ENCODE results near the gene AMIGO3.

DNA sequence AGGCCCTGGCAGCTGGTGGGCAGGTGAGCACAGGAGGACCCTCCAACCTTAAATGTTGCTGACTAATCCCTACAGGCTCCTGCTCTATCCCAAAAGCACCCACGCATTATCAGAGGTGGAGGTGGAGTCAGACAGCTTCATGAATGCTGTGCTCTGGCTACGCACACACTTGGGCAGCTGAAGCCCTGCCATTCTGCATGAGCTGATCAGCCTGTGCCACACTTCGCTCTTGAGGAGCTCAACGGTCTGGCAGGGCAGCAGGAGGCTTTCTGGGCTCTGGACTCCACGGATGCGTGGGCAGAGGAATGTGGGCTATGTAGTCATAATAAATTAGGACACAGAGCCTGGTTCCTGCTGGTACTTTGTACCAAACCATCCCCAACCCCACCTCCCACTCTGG lies 36.3 kb downstream of the AMIGO3 start:
- TF ChIP-seq ZFP3 (tag by site-specific recombination; IDR thresholded peaks at IDR 0.05; ENCODE audit: low read depth) (no peak), TRIM28 (IDR thresholded peaks at IDR 0.05; ENCODE audit: borderline replicate concordance, low read length) (no peak), ZNF571 (tag by site-specific recombination; IDR thresholded peaks at IDR 0.05) (no peak), ZNF391 (tag by site-specific recombination; IDR thresholded peaks at IDR 0.05; ENCODE audit: borderline replicate concordance, low read depth) (no peak), ZNF350 (tag by site-specific recombination; IDR thresholded peaks at IDR 0.05) (no peak), ZNF426 (tag by site-specific recombination; IDR thresholded peaks at IDR 0.05) (no peak), ZNF274 (IDR thresholded peaks at IDR 0.05; ENCODE audit: low read length) (no peak), ZNF274 (tag by site-specific recombination; IDR thresholded peaks at IDR 0.05; ENCODE audit: borderline replicate concordance) (no peak), REPIN1 (tag by site-specific recombination; IDR thresholded peaks at IDR 0.05; ENCODE audit: low read depth) (no peak), ZNF529 (tag by site-specific recombination; IDR thresholded peaks at IDR 0.05; ENCODE audit: insufficient replicate concordance) (no peak), ZNF335 (tag by site-specific recombination; conservative IDR thresholded peaks at IDR 0.05) (no peak)
- TF ChIP-seq, protein P1, sequence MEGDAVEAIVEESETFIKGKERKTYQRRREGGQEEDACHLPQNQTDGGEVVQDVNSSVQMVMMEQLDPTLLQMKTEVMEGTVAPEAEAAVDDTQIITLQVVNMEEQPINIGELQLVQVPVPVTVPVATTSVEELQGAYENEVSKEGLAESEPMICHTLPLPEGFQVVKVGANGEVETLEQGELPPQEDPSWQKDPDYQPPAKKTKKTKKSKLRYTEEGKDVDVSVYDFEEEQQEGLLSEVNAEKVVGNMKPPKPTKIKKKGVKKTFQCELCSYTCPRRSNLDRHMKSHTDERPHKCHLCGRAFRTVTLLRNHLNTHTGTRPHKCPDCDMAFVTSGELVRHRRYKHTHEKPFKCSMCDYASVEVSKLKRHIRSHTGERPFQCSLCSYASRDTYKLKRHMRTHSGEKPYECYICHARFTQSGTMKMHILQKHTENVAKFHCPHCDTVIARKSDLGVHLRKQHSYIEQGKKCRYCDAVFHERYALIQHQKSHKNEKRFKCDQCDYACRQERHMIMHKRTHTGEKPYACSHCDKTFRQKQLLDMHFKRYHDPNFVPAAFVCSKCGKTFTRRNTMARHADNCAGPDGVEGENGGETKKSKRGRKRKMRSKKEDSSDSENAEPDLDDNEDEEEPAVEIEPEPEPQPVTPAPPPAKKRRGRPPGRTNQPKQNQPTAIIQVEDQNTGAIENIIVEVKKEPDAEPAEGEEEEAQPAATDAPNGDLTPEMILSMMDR (tag by site-specific recombination; IDR thresholded peaks at IDR 0.05) = no peak
- TF ChIP-seq, protein P2, sequence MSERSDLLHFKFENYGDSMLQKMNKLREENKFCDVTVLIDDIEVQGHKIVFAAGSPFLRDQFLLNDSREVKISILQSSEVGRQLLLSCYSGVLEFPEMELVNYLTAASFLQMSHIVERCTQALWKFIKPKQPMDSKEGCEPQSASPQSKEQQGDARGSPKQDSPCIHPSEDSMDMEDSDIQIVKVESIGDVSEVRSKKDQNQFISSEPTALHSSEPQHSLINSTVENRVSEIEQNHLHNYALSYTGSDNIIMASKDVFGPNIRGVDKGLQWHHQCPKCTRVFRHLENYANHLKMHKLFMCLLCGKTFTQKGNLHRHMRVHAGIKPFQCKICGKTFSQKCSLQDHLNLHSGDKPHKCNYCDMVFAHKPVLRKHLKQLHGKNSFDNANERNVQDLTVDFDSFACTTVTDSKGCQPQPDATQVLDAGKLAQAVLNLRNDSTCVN (tag by site-specific recombination; optimal IDR thresholded peaks at IDR 0.05) = no peak
- TF ChIP-seq, protein P3, sequence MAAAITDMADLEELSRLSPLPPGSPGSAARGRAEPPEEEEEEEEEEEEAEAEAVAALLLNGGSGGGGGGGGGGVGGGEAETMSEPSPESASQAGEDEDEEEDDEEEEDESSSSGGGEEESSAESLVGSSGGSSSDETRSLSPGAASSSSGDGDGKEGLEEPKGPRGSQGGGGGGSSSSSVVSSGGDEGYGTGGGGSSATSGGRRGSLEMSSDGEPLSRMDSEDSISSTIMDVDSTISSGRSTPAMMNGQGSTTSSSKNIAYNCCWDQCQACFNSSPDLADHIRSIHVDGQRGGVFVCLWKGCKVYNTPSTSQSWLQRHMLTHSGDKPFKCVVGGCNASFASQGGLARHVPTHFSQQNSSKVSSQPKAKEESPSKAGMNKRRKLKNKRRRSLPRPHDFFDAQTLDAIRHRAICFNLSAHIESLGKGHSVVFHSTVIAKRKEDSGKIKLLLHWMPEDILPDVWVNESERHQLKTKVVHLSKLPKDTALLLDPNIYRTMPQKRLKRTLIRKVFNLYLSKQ (tag by site-specific recombination; IDR thresholded peaks at IDR 0.05; ENCODE audit: borderline replicate concordance) = no peak

Measured in HEK293 (cell line).